DND-41 (cell line): ENCODE data around the gene ATP13A3.

Source experiments
- ATAC-seq: fragments of 200-7000 bp; cut with Tn5 transposase; 3 replicates; pipeline ENCODE4 v1.9.1; 2021; ENCODE audit warnings: low read depth; ENCODE audit not compliant: insufficient read depth
- DNase-seq: peaks from one replicate; pipeline ENCODE4 v3.0.0-alpha.2; 2020
- H2AFZ ChIP-seq: 2 replicates; pipeline ENCODE4 v1.6.0; 2012; ENCODE audit warnings: low read depth, low read length
- H3K27ac ChIP-seq: 2 replicates; pipeline ENCODE4 v1.5.1; 2012; ENCODE audit warnings: low read length, inconsistent platforms
- H3K27me3 ChIP-seq: fragments of 200-600 bp; sonication (generic); 2 replicates; pipeline ENCODE4 v1.6.0; 2012; ENCODE audit warnings: low read length, mild to moderate bottlenecking, inconsistent platforms; ENCODE audit not compliant: insufficient read depth, poor library complexity
- H3K36me3 ChIP-seq: 2 replicates; pipeline ENCODE4 v1.5.1; 2012; ENCODE audit warnings: low read length, inconsistent platforms; ENCODE audit not compliant: insufficient read depth
- H3K4me1 ChIP-seq: 2 replicates; pipeline ENCODE4 v1.5.1; 2012; ENCODE audit warnings: mild to moderate bottlenecking, low read length; ENCODE audit not compliant: insufficient read depth
- H3K4me2 ChIP-seq: 2 replicates; pipeline ENCODE4 v1.6.0; 2012; ENCODE audit warnings: mild to moderate bottlenecking, moderate library complexity, low read length, inconsistent platforms; ENCODE audit not compliant: insufficient read depth
- H3K4me3 ChIP-seq, 2 experiments: fragments of 200-600 bp in 1 of 2; shearing (Covaris generic) in 1 of 2; 2 replicates each; pipeline ENCODE4 v1.5.1; 2012 to 2016; ENCODE audit warnings: inconsistent platforms in 2 of 2, low read length in 2 of 2, mild to moderate bottlenecking in 2 of 2, low read depth in 1 of 2, moderate library complexity in 1 of 2
- H3K79me2 ChIP-seq: 2 replicates; pipeline ENCODE4 v1.6.0; 2012; ENCODE audit warnings: low read length, inconsistent platforms; ENCODE audit not compliant: insufficient read depth
- H3K9ac ChIP-seq: 2 replicates; pipeline ENCODE4 v1.6.0; 2012; ENCODE audit warnings: low read depth, mild to moderate bottlenecking, inconsistent platforms, low read length, moderate library complexity
- H3K9me3 ChIP-seq: 2 replicates; pipeline ENCODE4 v1.5.1; 2012; ENCODE audit warnings: low read length, moderate library complexity, mild to moderate bottlenecking, inconsistent platforms; ENCODE audit not compliant: insufficient read depth, severe bottlenecking
- H4K20me1 ChIP-seq: 2 replicates; pipeline ENCODE4 v1.6.0; 2012; ENCODE audit warnings: low read length; ENCODE audit not compliant: insufficient read depth
- EZH2 ChIP-seq: IDR thresholded peaks from 3 replicates; pipeline ENCODE4 v1.6.1; 2012; ENCODE audit warnings: borderline replicate concordance, low read depth, mild to moderate bottlenecking, moderate library complexity, low read length, inconsistent platforms; ENCODE audit not compliant: severe bottlenecking
- TF ChIP-seq, protein P1 (sequence below): IDR thresholded peaks from 2 replicates; pipeline ENCODE4 v1.5.1; 2012; ENCODE audit warnings: borderline replicate concordance, low read length, moderate library complexity, mild to moderate bottlenecking; ENCODE audit not compliant: poor library complexity, severe bottlenecking; ENCODE audit errors: extremely low read depth

Gene ATP13A3

DNA sequence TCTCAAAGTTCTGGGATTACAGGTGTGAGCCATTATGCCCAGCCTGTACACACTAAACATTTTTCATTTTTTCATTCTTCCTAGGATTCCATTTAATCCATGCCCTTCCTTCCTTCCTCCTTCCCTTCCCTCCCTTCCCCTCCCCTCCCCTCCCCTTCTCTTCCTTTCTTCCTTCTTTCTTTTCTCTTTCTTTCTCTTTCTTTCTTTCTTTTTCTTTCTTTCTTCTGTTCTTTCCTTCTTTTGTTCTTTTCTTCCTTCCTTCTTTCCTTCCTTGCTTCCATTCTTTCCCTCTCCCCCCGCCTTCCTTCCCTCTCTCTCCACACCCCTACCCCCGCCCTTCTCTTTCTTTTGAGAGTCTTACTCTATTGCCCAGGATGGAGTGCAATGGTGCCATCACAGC lies 40.9 kb upstream of the ATP13A3 start:
- Histone ChIP-seq H3K9ac (no peak overlapping the region), H3K4me3 (no peak overlapping the region), H3K9me3 (no peaks in the 10 kb centered on the region), H3K79me2 (no peaks in the 10 kb centered on the region), H2AFZ (no peak overlapping the region), H3K27me3 (no peaks in the 10 kb centered on the region), H3K27ac (no peak overlapping the region), H3K4me1 (no peaks in the 10 kb centered on the region), H4K20me1 (no peaks in the 10 kb centered on the region), H3K4me2 (no peak overlapping the region), H3K36me3 (no peaks in the 10 kb centered on the region)
- no peak for TF ChIP-seq EZH2
- TF ChIP-seq, protein P1, sequence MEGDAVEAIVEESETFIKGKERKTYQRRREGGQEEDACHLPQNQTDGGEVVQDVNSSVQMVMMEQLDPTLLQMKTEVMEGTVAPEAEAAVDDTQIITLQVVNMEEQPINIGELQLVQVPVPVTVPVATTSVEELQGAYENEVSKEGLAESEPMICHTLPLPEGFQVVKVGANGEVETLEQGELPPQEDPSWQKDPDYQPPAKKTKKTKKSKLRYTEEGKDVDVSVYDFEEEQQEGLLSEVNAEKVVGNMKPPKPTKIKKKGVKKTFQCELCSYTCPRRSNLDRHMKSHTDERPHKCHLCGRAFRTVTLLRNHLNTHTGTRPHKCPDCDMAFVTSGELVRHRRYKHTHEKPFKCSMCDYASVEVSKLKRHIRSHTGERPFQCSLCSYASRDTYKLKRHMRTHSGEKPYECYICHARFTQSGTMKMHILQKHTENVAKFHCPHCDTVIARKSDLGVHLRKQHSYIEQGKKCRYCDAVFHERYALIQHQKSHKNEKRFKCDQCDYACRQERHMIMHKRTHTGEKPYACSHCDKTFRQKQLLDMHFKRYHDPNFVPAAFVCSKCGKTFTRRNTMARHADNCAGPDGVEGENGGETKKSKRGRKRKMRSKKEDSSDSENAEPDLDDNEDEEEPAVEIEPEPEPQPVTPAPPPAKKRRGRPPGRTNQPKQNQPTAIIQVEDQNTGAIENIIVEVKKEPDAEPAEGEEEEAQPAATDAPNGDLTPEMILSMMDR: no peak
- no peak for ATAC-seq
- no peak for DNase-seq

- Histone ChIP-seq H3K27ac (no peak overlapping the region), H3K27me3 (no peaks in the 10 kb centered on the region), H3K36me3 (no peaks in the 10 kb centered on the region), H3K4me2 (no peak overlapping the region), H3K4me3 (no peak overlapping the region), H2AFZ (no peak overlapping the region), H3K9ac (no peak overlapping the region), H3K9me3 (no peaks in the 10 kb centered on the region), H3K79me2 (no peaks in the 10 kb centered on the region), H4K20me1 (no peaks in the 10 kb centered on the region), H3K4me1 (no peaks in the 10 kb centered on the region)
- ATAC-seq (no peak), DNase-seq (no peak)
- TF ChIP-seq EZH2: no peak
- TF ChIP-seq, protein P1: no peak
Observed at GRCh38 chr3:194526164-194526563, 39.4 kb upstream of the ATP13A3 start.

DNA sequence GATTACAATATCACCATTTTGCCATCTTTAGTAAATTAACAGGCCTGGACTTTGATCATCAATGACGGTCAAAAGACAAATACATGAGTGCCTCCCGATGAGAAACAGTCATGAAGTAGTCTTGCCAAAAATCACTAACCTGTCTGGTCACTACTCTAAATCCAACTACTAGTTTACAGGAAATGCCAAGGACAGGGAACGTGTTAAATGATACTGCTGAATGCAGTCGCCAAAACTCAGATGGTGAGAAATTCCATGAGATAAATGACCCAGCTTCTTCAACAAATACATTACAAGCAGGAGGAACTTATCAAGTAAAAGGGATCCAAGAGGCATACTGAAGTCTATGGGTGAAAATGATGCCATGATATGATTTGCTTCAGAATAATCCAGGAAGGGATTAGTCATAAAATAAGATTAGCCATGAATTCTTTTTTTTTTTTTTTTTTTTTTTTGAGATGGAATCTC lies 35.8 kb upstream of the ATP13A3 start:
- Histone ChIP-seq H3K9me3 (no peaks in the 10 kb centered on the region), H3K79me2 (no peaks in the 10 kb centered on the region), H3K4me1 (no peaks in the 10 kb centered on the region), H3K36me3 (no peaks in the 10 kb centered on the region), H3K4me2 (no peak overlapping the region), H2AFZ (no peak overlapping the region), H3K27ac (no peak overlapping the region), H3K4me3 (no peak overlapping the region), H3K9ac (no peak overlapping the region), H3K27me3 (peaks cover 10% of the 10 kb centered on the region), H4K20me1 (no peaks in the 10 kb centered on the region)
- DNase-seq (no peak), ATAC-seq (no peak)
- TF ChIP-seq, protein P1: no peak
- no peak for TF ChIP-seq EZH2
